Adrenal gland (tissue), 5 donors: ENCODE data around the gene ZNF74.

Experiments used
- CTCF ChIP-seq, 6 experiments: fragments of 450-650 bp in 4 of 6; fragments of 200-600 bp in 2 of 6; sonication (generic) in 1 of 6; IDR thresholded peaks; 1 replicate in 5 of 6; 2 replicates in 1 of 6; pipeline versions ENCODE4 v1.5.1 to v1.8.0; 2016 to 2021; ENCODE audit warnings: antibody characterized with exemption in 6 of 6, mild to moderate bottlenecking in 2 of 6, moderate library complexity in 1 of 6
- POLR2A ChIP-seq, 2 donors: fragments of 450-650 bp; IDR thresholded peaks; one replicate each; pipeline ENCODE4 v1.6.1; 2017; ENCODE audit warnings: antibody characterized with exemption in 2 of 2, mild to moderate bottlenecking in 2 of 2, moderate library complexity in 1 of 2
- donor health status: DM: no; HTN: no; CAD: no.

DNA sequence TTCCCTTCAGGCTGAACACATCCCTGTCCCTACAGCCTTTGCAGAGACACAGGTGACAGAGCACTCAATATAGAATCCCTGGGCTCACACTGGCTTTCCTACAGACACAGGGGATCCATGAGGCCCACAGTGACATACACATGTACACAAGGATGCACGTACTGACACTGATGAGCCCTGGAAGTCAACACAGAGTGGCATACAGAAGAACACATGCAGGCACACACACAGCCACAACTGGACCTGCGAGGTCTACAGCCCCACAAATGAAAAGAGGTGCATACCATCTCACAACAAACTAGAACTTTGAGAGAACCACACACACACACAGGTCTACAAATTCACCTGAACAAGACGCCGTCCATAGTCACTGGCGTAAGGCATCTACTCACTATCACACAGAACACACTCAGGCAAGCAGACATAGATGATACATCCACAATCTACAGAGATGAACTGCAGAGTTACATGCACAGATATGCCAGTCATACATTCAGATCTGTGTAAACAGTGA, 3.5 kb upstream of the ZNF74 start:
- no peak for TF ChIP-seq POLR2A (IDR thresholded peaks at IDR 0.05)
- no peak for TF ChIP-seq CTCF (IDR thresholded peaks at IDR 0.05)
